K562 (cell line): ENCODE measurements around the gene IFFO2. TPM values are rescaled to one million over a fixed set of nuclear protein-coding genes. Genes with fewer than 3 reads are reported as not detected.
A peak's percentile ranks its signal among the peaks of the same experiment; 100 is the strongest.

Source experiments
- CHD7 ChIP-seq: fragments of 200-600 bp; sonication (generic); IDR thresholded peaks from one replicate; pipeline ENCODE4 v1.6.1; 2012; ENCODE audit warnings: mild to moderate bottlenecking, low read depth, low read length, inconsistent platforms
- NBN ChIP-seq: fragments of 450-650 bp; IDR thresholded peaks from 2 replicates; pipeline ENCODE4 v1.6.1; 2016; ENCODE audit warnings: low read depth, mild to moderate bottlenecking
- NR2C2 ChIP-seq, 2 experiments: fragments of 200-800 bp in 1 of 2; sonication (Bioruptor generic) in 1 of 2; sonication (generic) in 1 of 2; formaldehyde crosslinking in 1 of 2; IDR thresholded peaks; 2 replicates each; pipeline versions ENCODE4 v1.6.1 to v1.8.0; 2016 to 2022; ENCODE audit warnings: mild to moderate bottlenecking in 1 of 2, missing compliant biosample characterization in 1 of 2, missing genetic modification characterization in 1 of 2, missing genetic modification reagents in 1 of 2
- RBM25 ChIP-seq: fragments of 200-400 bp; formaldehyde crosslinking; IDR thresholded peaks from 2 replicates; pipeline ENCODE4 v1.6.1; 2018; ENCODE audit warnings: low read length, low read depth, moderate library complexity; ENCODE audit not compliant: severe bottlenecking
- ZKSCAN1 ChIP-seq: fragments of 150-350 bp; IDR thresholded peaks from 2 replicates; pipeline ENCODE4 v1.6.1; 2016; ENCODE audit warnings: low read depth, low read length
- ZNF384 ChIP-seq: IDR thresholded peaks from 2 replicates; pipeline ENCODE4 v1.6.1; 2012; ENCODE audit warnings: low read depth, low read length, improper control_type of control experiment
- polyA plus RNA-seq, 8 experiments: library from polyadenylated mRNA; depleted of rRNA in 4 of 8; stranded (reverse) in 5 of 8; unstranded in 3 of 8; fragments of >200 nt; fragmentation: Nextera tagmentation in 2 of 8; fragmentation: Illumina TruSeq in 1 of 8; extraction: Ambion mirVana in 2 of 8; extraction: Trizol in 1 of 8; gene quantifications; 2 replicates each; pipeline versions ENCODE4 v1.2.1 to v1.2.3, GENCODE V29; 2011 to 2014; ENCODE audit warnings: inconsistent platforms in 1 of 8, missing spikeins in 1 of 8
- total RNA-seq, 7 experiments: library from RNA; depleted of rRNA in 6 of 7; stranded (reverse); fragments of >200 nt in 6 of 7; fragmentation: Illumina TruSeq in 2 of 7; extraction: Trizol in 2 of 7; gene quantifications; 2 replicates each; pipeline versions ENCODE4 v1.2.1 to v1.2.3, GENCODE V29; 2011 to 2021; ENCODE audit warnings: low replicate concordance in 1 of 7

IFFO2 gene
- total and polyA plus RNA-seq, 9 of the 15 experiments (the other 6 are each of a cell fraction or from before 2014, with no cell fraction given): 0.15 to 1.0 (median 0.44) TPM; not detected in 2

- TF ChIP-seq CHD7 (no peak), ZKSCAN1 (peak; percentile 96), NR2C2 (CRISPR knock-in tag; IDR thresholded peaks at IDR 0.05) (no peak), NR2C2 (tag; IDR thresholded peaks at IDR 0.05) (no peak), ZNF384 (no peak), RBM25 (peak; percentile 36), NBN (no peak)
Observed at GRCh38 chr1:18856435-18856834, 100.0 kb downstream of the IFFO2 start (continued).
